Stimulated activated CD4-positive, alpha-beta T cell treated with anti-CD3 and anti-CD28 coated beads, Interleukin-2, amount 100 ng/mL, for 48 hours (primary cell): ENCODE data around the gene UGT1A4.
A peak's percentile ranks its signal among the peaks of the same experiment; 100 is the strongest.
"Not testable (repeated sequence)": the region's sequence is repeated elsewhere in the genome, so short reads cannot be mapped to it uniquely, and the experiment has no call there.

Source experiments
- DNase-seq, 2 donors: peaks; one replicate each; pipeline ENCODE4 v3.0.0-alpha.2; 2020

Gene UGT1A4

DNA sequence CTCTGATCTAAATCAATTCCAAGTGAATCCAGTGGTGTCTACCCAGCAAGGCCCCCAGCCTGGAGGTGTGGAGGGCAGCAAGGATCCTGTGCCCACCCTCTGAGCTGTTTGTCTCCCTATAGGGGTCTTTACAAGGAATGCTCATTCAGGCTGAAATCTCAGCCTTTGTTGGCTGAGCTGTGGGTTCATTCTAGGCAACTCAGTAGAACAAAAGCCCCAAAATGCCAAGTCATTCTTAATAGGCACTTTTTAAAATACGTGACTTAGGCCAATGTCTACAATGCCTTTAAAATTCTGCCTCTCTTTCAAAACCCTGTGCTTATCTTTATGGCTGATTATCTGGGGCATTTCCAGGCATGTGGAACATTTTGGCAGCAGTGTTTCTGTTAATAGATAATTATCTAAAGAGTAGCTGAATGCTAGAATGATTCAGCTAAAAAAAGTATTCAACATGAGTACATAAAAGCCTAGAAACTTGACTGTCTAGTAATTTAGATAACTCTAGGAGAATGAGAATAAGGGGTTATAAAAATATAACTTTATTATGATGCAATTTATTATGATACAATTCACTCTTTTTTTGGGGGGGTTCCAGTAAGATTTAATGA is 18.4 kb upstream of the UGT1A4 start:
- no peak for DNase-seq

DNA sequence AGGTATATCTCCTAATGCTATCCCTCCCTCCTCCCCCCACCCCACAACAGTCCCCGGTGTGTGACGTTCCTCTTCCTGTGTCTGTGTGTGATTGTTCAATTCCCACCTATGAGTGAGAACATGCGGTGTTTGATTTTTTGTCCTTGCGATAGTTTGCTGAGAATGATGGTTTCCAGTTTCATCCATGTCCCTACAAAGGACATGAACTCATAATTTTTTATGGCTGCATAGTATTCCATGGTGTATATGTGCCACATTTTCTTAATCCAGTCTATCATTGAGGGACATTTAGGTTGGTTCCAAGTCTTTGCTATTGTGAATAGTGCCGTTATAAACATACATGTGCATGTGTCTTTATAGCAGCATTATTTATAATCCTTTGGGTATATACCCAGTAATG is 17.7 kb upstream of the UGT1A4 start:
- DNase-seq: not testable (repeated sequence)

DNA sequence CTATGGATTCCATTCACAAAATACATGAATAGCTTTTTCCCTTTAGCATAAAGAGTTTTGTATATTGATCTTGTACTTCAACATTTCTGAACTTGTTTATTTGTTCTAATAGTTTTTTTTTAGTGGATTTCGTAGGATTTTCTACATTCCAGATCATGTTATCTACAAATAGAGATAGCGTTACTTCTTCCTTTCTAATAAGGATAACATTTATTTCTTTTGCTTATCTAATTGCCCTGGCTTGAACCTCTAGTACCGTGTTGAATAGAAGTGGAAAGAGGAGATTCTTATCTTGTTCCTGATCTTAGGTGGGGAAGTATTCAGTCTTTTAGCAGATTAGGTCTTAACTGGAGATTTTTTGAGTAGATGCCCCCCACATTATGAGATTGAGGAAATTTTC is 16.3 kb upstream of the UGT1A4 start:
- DNase-seq: no peak

DNA sequence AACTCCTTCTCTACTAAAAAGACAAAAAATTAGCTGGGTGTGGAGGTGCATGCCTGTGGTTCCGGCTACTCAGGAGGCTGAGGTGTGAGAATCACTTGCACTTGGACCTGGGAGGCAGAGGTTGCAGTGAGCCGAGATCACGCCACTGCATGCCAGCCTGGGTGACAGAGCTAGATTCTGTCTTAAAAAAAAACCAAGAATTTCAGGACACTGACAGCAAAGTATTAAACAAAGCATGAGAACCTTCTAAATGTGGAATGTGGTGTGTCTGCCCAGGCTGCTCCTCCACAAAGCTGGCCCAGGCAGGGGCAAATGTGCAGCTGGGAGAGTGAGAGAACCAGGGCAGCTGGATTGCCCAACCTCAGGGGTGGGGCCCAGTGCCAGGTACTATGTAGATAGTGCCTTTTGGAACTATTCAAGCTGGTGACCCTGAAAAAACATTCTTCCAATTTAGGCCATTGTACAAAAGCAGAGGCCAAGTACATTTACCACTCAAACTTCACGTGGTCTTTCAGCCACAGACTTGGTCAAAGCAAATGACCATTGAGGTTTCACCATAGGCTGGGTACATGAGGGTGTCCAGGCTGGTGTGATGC is 12.5 kb upstream of the UGT1A4 start:
- DNase-seq: no peak

DNA sequence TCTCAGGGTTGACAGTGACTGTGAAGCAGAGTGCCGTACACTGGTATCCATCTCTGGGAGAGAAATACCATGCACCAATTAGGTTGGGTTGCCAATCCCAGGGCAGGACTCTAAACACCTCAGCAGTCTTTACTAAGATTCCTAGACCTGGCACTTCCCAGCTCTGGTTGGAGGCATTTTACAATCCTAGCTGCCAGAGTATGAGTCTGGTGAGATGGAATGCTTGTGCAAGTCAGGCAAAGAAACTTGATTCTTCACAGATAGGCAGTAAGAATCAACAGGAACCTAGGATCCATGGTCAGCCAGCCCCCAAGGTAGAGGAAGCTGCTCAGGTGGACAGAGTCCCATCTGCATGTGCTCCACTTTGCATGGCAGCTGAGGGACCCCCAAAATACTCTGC is 11.8 kb upstream of the UGT1A4 start:
- DNase-seq: no peak

DNA sequence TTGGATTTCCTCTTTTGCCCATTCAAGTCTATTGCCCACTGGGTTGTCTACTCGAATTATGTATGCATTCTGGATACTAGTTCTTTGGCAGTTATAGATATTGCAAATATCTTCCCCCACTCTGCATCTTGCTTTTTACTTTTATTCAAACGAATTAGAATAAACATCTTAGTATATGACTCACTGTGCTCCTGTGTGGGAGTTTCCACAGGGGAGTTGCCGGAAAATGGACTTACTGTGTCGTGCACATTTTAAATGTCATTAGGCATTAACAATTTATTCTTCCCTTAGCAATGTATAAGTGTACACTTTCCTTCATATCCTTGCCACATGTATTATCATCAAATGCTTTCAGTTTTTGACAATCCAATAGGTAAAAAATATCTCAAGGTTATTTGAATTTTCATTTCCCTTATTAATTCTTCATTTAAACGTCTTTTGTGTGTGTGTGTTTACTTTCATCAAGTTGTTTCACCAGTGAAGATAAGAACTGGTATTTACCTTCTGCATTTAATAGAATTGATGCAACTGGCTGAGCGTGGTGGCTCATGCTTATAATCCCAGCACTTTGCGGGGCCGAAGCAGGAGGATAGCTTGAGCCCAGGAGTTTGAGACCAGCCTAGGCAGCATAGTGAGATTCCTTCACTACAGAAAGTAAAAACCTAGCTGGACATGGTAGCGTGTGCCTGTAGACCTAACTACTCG is 10.4 kb upstream of the UGT1A4 start:
- no peak for DNase-seq

DNA sequence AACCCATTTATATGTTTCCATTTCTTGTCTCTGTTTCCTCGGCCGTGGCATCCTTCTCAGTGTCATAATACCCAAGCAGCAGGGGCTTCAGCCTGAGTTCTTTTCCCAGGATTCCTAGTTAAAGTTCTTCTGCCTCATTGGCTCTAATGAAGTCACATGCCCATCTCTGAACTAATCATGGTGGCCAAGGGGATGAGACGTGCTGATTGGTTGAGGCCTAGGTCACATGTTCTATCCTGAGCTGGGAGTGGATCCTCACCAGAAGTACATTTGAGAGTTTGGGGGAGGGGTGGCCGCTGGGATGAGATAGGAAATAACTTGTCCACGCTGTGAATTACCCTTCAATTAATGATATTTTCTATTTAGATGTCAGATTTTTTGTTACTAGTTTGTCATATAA is 9.6 kb upstream of the UGT1A4 start:
- no peak for DNase-seq

DNA sequence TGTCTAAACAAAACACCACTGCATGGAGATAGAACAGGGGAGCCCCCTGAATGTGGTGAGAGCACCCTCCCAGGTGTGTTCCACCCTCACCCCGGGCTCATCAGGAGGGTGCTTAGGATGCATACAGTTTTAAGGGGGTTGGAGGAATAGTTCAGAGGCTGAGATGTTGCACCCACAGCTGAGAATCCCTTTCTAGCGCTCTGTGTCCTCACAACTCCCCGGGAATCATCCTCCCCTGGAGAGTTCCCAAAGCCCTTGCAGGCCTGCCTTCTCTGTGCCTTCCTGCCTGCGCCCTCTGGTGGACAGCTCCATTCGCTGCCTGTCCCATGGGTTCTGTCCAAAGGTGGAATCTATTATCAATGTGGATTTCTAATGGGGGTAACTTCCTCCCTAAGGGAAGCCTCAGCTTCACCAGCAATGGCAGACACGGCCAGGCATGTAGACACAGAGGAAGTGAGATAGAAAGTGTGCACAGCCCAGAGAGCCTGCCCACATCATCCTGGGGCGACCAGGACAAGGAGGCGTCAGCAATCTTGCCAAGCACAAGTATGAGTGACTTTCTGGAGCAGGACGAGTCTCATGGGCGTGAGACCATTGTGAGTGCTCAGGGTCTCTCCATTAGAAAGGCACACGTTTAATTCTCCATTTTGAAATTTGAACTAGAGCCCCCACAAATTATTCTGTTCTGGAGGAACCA is 7.1 kb upstream of the UGT1A4 start:
- DNase-seq: peak; percentile 70 to 72

DNA sequence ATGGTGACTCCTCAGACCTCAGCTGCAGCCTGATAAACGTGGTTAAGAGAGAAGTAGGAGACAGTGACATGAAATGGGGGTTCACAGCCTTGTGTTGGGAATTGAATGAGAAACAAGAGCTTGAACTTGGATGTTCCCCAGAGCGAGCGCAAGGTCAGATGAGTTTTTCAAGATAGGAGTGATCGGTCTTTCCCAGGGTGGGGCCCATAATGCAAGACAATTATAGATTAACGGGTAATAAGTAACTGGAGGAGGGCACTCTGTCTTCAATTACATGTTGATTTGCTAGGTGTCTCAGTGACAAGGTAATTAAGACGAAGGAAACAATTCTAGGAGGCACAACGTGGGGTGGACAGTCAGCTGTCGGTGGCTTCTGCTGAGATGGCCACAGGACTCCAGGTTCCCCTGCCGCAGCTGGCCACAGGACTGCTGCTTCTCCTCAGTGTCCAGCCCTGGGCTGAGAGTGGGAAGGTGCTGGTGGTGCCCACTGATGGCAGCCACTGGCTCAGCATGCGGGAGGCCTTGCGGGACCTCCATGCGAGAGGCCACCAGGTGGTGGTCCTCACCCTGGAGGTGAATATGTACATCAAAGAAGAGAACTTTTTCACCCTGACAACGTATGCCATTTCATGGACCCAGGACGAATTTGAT is 5.8 kb upstream of the UGT1A4 start, which contains the start of gene UGT1A5:
Gene UGT1A5 (plus strand): TSS at position 297 of the 651 bp plus-strand sequence. CDS start 85 bp downstream, at position 382.
- DNase-seq: no peak

DNA sequence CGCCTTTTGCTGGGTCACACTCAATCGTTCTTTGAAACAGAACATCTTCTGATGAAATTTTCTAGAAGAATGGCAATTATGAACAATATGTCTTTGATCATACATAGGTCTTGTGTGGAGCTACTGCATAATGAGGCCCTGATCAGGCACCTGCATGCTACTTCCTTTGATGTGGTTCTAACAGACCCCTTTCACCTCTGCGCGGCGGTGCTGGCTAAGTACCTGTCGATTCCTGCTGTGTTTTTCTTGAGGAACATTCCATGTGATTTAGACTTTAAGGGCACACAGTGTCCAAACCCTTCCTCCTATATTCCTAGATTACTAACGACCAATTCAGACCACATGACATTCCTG is 5.3 kb upstream of the UGT1A4 start:
- DNase-seq: no peak

DNA sequence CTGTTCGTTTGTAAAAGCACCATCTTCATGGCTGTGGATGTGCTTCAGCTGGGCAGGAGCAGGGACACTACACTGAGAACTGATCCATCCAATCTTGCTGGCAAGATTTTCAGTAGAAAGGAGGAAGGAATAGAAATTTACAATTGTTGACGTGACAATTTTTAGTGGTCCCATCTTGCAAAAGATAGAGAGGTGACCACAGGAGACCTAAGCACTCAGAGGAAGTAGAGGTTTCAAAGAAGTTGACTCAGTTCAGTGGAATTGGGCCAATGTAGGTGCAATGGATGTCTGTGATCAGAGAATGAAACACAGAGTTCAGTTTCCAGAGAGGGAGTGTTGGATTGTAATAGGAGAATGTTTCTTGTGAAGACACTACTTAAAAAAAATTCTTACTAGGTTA is 4.4 kb upstream of the UGT1A4 start:
- DNase-seq: no peak

DNA sequence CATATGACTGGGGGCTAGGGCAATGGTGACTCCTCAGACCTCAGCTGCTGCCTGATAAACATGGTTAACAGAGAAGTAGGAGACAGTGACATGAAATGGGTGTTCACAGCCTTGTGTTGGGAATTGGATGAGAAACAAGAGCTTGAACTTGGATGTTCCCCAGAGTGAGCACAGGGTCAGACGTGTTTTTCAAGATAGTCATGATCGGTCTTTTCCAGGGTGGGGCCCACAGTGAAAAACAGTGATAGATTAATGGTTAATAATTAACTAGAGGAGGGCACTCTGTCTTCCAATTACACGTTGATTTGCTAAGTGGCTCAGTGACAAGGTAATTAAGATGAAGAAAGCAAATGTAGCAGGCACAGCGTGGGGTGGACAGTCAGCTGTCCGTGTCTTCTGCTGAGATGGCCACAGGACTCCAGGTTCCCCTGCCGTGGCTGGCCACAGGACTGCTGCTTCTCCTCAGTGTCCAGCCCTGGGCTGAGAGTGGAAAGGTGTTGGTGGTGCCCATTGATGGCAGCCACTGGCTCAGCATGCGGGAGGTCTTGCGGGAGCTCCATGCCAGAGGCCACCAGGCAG is 10.3 kb downstream of the UGT1A4 start, which contains the start of gene UGT1A3:
Gene UGT1A3 (plus strand): TSS at position 320 of the 579 bp plus-strand sequence. CDS start 85 bp downstream, at position 405.
- DNase-seq: no peak

DNA sequence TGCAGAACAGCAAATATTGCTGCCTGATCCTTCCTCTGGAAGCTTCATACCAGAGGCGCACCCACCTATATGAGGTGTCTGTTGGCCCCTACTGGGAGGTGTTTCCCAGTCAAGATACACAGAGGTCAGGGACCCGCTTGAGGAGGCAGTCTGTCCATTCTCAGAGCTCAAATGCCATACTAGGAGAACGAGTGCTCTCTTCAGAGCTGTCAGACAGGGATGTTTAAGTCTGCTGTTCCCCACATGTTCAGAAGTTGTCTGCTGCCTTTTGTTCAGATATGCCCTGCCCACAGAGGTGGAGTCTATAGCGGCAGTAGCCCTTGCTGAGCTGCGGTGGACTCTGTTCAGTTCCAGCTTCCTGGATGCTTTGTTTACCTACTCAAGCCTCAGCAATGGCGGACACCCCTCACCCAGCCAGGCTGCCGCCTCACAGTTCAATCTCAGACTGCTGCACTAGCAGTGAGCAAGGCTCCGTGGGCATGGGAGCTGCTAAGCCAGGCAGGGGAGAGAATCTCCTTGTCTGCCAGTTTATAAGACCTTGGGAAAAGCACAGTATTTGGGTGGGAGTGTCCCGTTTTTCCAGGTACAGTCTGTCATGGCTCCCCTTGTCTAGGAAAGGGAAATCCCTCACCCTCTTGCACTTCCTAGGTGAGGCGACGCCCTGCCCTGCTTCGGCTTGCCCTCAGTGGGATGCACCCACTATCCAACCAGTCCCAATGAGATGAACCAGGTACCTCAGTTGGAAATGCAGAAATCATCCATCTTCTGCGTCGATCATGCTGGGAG is 18.5 kb downstream of the UGT1A4 start:
- not testable (repeated sequence) for DNase-seq

DNA sequence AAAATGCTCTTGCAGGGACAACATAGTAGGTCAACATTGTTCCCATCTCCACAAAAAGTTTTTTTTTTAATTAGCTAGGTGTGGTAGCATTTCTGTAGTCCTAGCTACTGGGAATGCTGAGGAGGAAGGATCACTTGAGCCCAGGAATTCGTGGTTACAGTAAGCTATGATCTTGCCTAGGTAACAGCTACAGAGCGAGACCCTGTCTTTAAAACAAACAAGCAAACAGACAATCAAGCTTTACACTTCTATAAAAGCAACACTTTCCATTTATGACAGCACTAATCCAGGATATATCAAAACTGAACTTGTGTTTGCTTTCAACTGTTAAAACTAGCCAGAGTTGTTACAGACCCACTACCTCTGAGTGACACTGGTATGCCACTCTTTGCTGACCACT is 22.3 kb downstream of the UGT1A4 start:
- no peak for DNase-seq

DNA sequence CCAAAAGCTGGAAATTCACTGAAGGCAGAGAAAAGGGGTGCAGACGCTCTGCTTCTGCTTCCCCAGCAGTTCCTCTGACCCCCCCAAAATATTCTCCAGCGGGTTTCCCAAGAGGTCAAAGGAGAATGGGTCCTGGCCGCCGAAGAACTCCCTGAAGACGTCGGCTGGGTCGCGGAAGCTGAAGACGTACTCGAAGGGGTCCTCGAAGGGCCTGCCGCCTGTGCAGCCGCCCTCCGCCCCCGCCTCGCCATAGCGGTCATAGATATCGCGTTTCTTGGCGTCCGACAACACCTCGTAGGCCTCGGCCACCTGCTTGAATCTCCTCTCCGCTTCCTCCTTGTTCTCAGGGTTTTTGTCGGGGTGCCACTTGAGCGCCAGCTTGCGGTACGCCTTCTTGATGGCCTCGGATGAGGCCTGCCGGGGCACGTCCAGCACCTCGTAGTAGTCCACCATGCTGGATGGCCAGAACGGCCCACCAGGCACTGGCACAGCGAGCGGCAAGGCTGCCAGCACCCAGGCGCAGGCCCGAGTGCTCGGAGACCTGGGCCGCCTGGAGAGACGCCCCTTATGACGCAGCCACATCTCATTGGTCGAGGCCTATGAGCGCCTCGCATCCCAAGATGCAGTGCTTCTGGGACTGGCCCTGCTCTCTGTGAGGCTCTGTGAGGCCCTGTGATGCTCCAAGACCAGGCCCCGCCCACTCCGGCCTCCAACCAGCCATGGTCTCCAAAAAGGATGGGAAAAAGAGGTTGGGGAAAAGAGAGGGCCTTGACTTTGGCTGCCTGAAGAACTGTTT is 25.1 kb downstream of the UGT1A4 start:
- no peak for DNase-seq

DNA sequence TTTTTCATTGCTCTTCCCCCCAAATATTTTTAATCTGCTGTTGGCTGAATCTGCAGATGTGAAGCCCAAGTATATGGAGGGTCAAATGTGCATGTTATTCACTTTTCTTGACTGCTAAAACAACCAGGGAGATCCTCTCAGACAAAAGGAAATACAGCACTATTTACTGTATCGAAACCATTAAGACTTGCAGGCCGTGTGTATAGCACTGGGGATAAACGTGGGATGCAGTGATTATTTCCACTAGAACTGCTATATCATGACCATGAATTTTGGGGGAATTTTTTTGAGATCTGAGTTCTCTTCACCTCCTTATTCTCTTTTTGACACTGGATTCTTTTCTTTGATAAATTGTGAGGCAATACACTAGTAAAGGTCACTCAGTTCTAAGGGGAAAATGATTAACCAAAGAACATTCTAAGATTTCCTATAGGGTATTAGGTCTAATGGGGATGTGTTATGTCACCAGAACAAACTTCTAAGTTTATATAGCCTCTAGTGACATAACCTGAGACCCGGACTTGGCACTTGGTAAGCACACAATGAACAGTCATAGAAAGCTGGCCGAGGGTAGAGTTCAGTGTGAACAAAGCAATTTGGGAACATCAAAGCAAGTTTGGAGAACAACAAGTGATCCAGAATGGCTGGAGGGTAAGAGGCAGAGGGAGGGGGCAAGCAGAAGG is 26.7 kb downstream of the UGT1A4 start:
- DNase-seq: no peak

DNA sequence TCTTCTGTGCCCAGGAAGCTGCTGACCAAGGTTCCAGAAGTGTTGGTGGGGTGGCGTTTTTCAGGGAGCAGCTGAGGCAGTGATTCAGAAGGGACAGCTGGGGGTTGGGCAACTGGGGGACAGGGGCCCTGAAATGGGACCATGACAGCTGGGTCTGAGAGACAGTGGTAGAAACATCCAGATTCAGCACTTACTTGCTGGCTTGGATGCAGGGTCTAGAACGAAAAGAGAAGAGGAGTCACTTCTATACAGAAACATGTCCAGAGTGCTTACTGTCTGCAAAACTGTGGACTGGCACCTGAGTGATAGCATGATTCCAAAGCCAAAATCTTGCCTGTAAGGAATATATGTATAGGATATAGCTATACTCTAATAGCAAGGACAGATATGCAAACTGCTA is 27.3 kb downstream of the UGT1A4 start:
- DNase-seq: not testable (repeated sequence)

DNA sequence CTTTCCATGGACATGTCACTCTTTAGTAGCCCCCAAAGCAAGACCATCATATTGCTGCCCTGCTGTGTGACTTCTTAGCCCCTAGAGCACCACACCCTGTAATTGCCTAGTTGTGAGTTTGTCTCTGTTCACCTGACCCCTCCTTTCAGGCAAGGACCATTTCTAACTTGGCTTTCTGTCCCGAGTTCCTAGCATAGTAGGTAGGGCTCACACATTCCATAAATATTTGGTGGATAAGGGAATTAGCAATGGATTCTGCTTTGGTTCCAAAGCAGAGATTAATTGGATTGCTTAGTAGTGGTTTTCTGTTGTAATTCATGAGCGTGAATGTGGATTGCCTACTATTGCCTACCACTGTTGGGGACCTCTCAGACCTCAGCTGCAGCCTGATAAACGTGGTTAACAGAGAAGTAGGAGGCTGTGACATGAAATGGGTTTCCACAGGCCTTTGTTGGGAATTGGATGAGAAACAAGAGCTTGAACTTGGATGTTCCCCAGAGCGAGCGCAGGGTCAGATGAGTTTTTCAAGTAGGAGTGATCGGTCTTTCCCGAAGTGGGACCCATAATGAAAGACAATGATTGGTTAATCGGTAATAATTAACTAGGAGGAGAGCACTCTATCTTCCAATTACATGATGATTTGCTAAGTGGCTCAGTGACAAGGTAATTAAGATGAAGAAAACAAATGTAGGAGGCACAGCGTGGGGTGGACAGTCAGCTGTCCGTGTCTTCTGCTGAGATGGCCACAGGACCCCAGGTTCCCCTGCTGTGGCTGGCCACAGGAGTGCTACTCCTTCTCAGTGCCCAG is 28.1 kb downstream of the UGT1A4 start:
- no peak for DNase-seq

DNA sequence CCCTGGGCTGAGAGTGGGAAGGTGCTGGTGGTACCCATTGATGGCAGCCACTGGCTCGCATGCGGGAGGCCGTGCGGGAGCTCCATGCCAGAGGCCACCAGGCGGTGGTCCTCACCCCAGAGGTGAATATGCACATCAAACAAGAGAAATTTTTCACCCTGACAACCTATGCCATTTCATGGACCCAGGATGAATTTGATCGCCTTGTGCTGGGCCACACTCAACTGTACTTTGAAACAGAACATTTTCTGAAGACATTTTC is 28.7 kb downstream of the UGT1A4 start:
- no peak for DNase-seq

DNA sequence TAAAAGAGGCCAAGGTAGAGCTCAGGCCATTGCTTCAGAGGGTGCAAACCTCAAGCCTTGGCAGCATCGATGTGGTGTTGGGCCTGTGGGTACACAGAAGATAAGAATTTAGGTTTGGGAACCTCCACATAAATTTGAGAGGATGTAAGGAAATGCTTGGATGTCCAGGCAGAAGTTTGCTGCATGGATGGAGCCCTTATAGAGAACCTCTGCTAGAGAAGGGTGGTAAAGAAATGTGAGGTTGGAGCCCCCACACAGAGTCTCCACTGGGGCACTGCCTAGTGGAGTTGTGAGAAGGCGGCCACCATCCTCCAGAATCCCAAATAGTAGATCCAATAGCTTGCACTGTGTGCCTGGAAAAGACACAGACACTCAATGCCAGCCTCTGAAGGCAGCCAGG is 32.2 kb downstream of the UGT1A4 start:
- DNase-seq: not testable (repeated sequence)
